Measurements from ENCODE around the gene C11orf21.

- TF ChIP-seq, protein P1, sequence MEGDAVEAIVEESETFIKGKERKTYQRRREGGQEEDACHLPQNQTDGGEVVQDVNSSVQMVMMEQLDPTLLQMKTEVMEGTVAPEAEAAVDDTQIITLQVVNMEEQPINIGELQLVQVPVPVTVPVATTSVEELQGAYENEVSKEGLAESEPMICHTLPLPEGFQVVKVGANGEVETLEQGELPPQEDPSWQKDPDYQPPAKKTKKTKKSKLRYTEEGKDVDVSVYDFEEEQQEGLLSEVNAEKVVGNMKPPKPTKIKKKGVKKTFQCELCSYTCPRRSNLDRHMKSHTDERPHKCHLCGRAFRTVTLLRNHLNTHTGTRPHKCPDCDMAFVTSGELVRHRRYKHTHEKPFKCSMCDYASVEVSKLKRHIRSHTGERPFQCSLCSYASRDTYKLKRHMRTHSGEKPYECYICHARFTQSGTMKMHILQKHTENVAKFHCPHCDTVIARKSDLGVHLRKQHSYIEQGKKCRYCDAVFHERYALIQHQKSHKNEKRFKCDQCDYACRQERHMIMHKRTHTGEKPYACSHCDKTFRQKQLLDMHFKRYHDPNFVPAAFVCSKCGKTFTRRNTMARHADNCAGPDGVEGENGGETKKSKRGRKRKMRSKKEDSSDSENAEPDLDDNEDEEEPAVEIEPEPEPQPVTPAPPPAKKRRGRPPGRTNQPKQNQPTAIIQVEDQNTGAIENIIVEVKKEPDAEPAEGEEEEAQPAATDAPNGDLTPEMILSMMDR (IDR thresholded peaks at IDR 0.05) = no peak
- TF ChIP-seq POLR2A (IDR thresholded peaks at IDR 0.05) = no peak
These were observed 49.7 kb downstream of the C11orf21 start for GRCh38 chr11:2252018-2252417.
